ENCODE measurements around the gene EPHA2. TPM values are rescaled to one million over a fixed set of nuclear protein-coding genes. Genes with fewer than 3 reads are reported as not detected.

Gene EPHA2
- total and polyA plus RNA-seq, 2 experiments from 2014 or later, result 7.5 to 51.2 TPM

DNA sequence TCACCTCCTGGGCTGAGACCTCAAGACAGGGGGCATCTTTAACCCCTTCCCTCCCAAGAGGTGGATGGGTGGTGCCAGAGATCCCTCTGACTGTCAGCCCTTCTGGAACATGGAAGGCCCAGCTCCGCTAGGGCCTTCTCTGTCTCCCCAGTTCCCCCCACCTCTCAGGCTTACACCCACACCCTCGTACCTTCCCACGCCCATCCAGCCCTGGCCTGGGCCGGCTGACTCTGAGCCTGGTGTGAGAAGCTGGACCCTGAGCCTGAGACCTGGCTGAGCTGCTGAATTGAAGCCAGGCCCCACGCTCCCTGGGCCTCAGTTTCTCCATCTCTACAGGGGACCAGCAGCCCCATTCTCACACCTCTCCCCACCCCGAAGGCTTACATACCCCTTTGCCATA is 5.4 kb downstream of the EPHA2 start (continued):
- TF ChIP-seq, protein P1, sequence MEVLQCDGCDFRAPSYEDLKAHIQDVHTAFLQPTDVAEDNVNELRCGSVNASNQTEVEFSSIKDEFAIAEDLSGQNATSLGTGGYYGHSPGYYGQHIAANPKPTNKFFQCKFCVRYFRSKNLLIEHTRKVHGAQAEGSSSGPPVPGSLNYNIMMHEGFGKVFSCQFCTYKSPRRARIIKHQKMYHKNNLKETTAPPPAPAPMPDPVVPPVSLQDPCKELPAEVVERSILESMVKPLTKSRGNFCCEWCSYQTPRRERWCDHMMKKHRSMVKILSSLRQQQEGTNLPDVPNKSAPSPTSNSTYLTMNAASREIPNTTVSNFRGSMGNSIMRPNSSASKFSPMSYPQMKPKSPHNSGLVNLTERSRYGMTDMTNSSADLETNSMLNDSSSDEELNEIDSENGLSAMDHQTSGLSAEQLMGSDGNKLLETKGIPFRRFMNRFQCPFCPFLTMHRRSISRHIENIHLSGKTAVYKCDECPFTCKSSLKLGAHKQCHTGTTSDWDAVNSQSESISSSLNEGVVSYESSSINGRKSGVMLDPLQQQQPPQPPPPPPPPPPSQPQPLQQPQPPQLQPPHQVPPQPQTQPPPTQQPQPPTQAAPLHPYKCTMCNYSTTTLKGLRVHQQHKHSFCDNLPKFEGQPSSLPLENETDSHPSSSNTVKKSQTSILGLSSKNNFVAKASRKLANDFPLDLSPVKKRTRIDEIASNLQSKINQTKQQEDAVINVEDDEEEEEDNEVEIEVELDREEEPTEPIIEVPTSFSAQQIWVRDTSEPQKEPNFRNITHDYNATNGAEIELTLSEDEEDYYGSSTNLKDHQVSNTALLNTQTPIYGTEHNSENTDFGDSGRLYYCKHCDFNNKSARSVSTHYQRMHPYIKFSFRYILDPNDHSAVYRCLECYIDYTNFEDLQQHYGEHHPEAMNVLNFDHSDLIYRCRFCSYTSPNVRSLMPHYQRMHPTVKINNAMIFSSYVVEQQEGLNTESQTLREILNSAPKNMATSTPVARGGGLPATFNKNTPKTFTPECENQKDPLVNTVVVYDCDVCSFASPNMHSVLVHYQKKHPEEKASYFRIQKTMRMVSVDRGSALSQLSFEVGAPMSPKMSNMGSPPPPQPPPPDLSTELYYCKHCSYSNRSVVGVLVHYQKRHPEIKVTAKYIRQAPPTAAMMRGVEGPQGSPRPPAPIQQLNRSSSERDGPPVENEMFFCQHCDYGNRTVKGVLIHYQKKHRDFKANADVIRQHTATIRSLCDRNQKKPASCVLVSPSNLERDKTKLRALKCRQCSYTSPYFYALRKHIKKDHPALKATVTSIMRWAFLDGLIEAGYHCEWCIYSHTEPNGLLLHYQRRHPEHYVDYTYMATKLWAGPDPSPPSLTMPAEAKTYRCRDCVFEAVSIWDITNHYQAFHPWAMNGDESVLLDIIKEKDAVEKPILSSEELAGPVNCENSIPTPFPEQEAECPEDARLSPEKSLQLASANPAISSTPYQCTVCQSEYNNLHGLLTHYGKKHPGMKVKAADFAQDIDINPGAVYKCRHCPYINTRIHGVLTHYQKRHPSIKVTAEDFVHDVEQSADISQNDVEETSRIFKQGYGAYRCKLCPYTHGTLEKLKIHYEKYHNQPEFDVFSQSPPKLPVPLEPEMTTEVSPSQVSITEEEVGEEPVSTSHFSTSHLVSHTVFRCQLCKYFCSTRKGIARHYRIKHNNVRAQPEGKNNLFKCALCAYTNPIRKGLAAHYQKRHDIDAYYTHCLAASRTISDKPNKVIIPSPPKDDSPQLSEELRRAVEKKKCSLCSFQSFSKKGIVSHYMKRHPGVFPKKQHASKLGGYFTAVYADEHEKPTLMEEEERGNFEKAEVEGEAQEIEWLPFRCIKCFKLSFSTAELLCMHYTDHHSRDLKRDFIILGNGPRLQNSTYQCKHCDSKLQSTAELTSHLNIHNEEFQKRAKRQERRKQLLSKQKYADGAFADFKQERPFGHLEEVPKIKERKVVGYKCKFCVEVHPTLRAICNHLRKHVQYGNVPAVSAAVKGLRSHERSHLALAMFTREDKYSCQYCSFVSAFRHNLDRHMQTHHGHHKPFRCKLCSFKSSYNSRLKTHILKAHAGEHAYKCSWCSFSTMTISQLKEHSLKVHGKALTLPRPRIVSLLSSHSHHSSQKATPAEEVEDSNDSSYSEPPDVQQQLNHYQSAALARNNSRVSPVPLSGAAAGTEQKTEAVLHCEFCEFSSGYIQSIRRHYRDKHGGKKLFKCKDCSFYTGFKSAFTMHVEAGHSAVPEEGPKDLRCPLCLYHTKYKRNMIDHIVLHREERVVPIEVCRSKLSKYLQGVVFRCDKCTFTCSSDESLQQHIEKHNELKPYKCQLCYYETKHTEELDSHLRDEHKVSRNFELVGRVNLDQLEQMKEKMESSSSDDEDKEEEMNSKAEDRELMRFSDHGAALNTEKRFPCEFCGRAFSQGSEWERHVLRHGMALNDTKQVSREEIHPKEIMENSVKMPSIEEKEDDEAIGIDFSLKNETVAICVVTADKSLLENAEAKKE (CRISPR knock-in tag; IDR thresholded peaks at IDR 0.05), result no peak

DNA sequence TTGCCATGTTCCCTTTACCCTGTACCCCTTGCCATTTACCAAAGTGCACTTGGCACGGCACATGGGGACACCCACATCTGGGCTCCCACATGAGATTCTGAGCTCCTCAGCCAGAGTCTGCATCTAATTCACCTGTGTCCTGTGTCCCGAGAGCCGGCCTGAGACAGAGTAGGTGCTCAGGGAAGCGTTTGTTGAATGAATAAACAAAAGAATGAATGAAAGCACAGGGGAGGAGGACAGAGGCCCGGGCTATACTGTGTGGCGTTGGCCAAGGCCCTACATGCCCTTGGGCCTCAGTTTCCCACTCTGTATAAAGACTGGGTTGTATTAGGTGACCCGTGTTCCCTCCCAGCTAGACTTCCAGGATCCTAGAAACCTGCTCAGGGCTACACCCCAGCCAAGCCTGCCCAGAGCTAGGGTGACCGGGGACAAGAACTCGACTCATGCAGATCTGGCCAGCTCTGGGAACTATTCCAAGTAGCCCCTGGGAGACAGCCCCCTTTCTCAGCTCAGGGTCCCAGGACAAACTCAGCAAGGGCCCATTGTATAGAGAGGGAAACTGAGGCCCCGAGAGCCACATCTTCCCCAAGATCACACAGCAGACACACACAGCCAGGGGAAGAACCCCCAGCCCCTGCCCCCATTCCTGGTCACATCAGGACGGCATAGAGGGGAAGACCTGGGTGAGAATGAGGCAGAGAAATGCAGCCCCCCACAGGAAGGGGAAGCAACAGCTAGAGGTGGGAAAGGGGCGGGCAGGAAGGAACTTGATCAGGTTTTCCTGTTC is 6.0 kb downstream of the EPHA2 start:
- Mint-ChIP-seq H3K4me1 (peaks cover 65% of the 10 kb centered on the region), H3K4me3 (no peak overlapping the region), H3K9me3 (no peaks in the 10 kb centered on the region), H3K27me3 (ENCODE audit: insufficient read depth, low read depth, poor library complexity) (peaks cover 28% of the 10 kb centered on the region), H3K36me3 (ENCODE audit: low read depth) (peaks cover 39% of the 10 kb centered on the region), H3K27ac (no peak overlapping the region)
- Histone ChIP-seq H3K36me3 (ENCODE audit: insufficient read depth) (peaks cover 14% of the 10 kb centered on the region), H2AFZ (no peak overlapping the region), H3K4me3 (no peak overlapping the region), H3K4me2 (no peak overlapping the region), H3K9me2 (ENCODE audit: insufficient read depth) (no peaks in the 10 kb centered on the region), H3K27me3 (ENCODE audit: insufficient read depth) (no peaks in the 10 kb centered on the region), H3K4me1 (ENCODE audit: insufficient read depth) (peaks cover 61% of the 10 kb centered on the region), H4K20me1 (replicated peaks; ENCODE audit: insufficient read depth) (peaks cover 11% of the 10 kb centered on the region), H3K27ac (ENCODE audit: low read depth) (no peak overlapping the region), H3F3A (replicated peaks; ENCODE audit: low read depth) (peaks cover 22% of the 10 kb centered on the region), H3K79me2 (replicated peaks; ENCODE audit: insufficient read depth) (peaks cover 81% of the 10 kb centered on the region)
- DNase-seq (ENCODE audit: low spot score) (no peak), ATAC-seq (no peak)
- TF ChIP-seq, protein P2, sequence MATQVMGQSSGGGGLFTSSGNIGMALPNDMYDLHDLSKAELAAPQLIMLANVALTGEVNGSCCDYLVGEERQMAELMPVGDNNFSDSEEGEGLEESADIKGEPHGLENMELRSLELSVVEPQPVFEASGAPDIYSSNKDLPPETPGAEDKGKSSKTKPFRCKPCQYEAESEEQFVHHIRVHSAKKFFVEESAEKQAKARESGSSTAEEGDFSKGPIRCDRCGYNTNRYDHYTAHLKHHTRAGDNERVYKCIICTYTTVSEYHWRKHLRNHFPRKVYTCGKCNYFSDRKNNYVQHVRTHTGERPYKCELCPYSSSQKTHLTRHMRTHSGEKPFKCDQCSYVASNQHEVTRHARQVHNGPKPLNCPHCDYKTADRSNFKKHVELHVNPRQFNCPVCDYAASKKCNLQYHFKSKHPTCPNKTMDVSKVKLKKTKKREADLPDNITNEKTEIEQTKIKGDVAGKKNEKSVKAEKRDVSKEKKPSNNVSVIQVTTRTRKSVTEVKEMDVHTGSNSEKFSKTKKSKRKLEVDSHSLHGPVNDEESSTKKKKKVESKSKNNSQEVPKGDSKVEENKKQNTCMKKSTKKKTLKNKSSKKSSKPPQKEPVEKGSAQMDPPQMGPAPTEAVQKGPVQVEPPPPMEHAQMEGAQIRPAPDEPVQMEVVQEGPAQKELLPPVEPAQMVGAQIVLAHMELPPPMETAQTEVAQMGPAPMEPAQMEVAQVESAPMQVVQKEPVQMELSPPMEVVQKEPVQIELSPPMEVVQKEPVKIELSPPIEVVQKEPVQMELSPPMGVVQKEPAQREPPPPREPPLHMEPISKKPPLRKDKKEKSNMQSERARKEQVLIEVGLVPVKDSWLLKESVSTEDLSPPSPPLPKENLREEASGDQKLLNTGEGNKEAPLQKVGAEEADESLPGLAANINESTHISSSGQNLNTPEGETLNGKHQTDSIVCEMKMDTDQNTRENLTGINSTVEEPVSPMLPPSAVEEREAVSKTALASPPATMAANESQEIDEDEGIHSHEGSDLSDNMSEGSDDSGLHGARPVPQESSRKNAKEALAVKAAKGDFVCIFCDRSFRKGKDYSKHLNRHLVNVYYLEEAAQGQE (IDR thresholded peaks at IDR 0.05; ENCODE audit: unreplicated experiment), result no peak
- no peak for TF ChIP-seq ZNF114 (CRISPR knock-in tag; IDR thresholded peaks at IDR 0.05)

Measured in GM23338 (cell line).